Loucy (cell line): ENCODE data around the gene KRT4.

Source experiments
- H2AFZ ChIP-seq: fragments of 200-600 bp; sonication (generic); 2 replicates; pipeline ENCODE4 v1.6.0; 2016; ENCODE audit warnings: antibody characterized with exemption, mild to moderate bottlenecking, low read length, moderate library complexity
- H3F3A ChIP-seq: fragments of 200-600 bp; 2 replicates; pipeline ENCODE4 v1.6.0; 2016; ENCODE audit warnings: antibody characterized with exemption, low read depth, mild to moderate bottlenecking
- H3K27me3 ChIP-seq: fragments of 200-600 bp; sonication (generic); 2 replicates; pipeline ENCODE4 v1.6.1; 2014; ENCODE audit warnings: low read length, mild to moderate bottlenecking; ENCODE audit not compliant: insufficient read depth, poor library complexity, severe bottlenecking
- H3K36me3 ChIP-seq: fragments of 200-600 bp; sonication (generic); 2 replicates; pipeline ENCODE4 v1.6.1; 2016; ENCODE audit warnings: low read length; ENCODE audit not compliant: insufficient read depth
- H3K4me1 ChIP-seq: fragments of 200-600 bp; sonication (generic); 2 replicates; pipeline ENCODE4 v1.5.1; 2014; ENCODE audit warnings: low read length, mild to moderate bottlenecking; ENCODE audit not compliant: insufficient read depth, poor library complexity, severe bottlenecking
- H3K4me2 ChIP-seq: fragments of 200-600 bp; sonication (generic); 2 replicates; pipeline ENCODE4 v1.6.0; 2014; ENCODE audit warnings: antibody characterized with exemption, low read length, low read depth, mild to moderate bottlenecking; ENCODE audit not compliant: poor library complexity, severe bottlenecking
- H3K4me3 ChIP-seq: fragments of 200-600 bp; sonication (generic); 2 replicates; pipeline ENCODE4 v1.5.1; 2014; ENCODE audit warnings: low read length, mild to moderate bottlenecking, mixed read lengths; ENCODE audit not compliant: poor library complexity, severe bottlenecking
- H3K79me2 ChIP-seq: fragments of 200-600 bp; sonication (generic); 2 replicates; pipeline ENCODE4 v1.6.1; 2014; ENCODE audit warnings: low read length; ENCODE audit not compliant: insufficient read depth
- H3K9ac ChIP-seq: fragments of 200-600 bp; sonication (generic); 2 replicates; pipeline ENCODE4 v1.6.0; 2014; ENCODE audit warnings: mild to moderate bottlenecking, low read depth, low read length, moderate library complexity; ENCODE audit not compliant: poor library complexity, severe bottlenecking
- H3K9me2 ChIP-seq: fragments of 200-600 bp; sonication (generic); replicated peaks from 2 replicates; pipeline ENCODE4 v1.6.1; 2016; ENCODE audit warnings: low read depth, low read length, mixed read lengths
- H3K9me3 ChIP-seq: fragments of 200-600 bp; sonication (generic); 2 replicates; pipeline ENCODE4 v1.6.1; 2014; ENCODE audit warnings: mild to moderate bottlenecking, antibody characterized with exemption, low read length, low read depth; ENCODE audit not compliant: insufficient read depth
- H4K20me1 ChIP-seq: fragments of 200-600 bp; sonication (generic); 2 replicates; pipeline ENCODE4 v1.6.0; 2014; ENCODE audit warnings: antibody characterized with exemption, low read length, mild to moderate bottlenecking; ENCODE audit not compliant: insufficient read depth, poor library complexity, severe bottlenecking
- CTCF ChIP-seq: fragments of 200-600 bp; sonication (generic); conservative IDR thresholded peaks from 2 replicates; pipeline ENCODE4 v1.5.1; 2014; ENCODE audit warnings: mild to moderate bottlenecking, antibody characterized with exemption, low read length
- EZH2phosphoT487 ChIP-seq: fragments of 200-600 bp; IDR thresholded peaks from 2 replicates; pipeline ENCODE4 v1.6.1; 2018; ENCODE audit warnings: antibody characterized with exemption, mild to moderate bottlenecking, moderate library complexity, borderline replicate concordance

Gene KRT4

GRCh38 chr12:52818887-52819420 lies 5.0 kb upstream of the KRT4 start:
- Histone ChIP-seq H3K9ac (no peak overlapping the region), H3K4me2 (no peak overlapping the region), H3K9me3 (no peaks in the 10 kb centered on the region), H2AFZ (no peak overlapping the region), H4K20me1 (no peaks in the 10 kb centered on the region), H3K79me2 (no peaks in the 10 kb centered on the region), H3K9me2 (no peaks in the 10 kb centered on the region), H3F3A (no peaks in the 10 kb centered on the region), H3K4me3 (no peak overlapping the region), H3K27me3 (no peaks in the 10 kb centered on the region), H3K36me3 (no peaks in the 10 kb centered on the region), H3K4me1 (no peaks in the 10 kb centered on the region)
- no peak for TF ChIP-seq CTCF
- no peak for TF ChIP-seq EZH2phosphoT487

GRCh38 chr12:52818388-52818787 lies 4.5 kb upstream of the KRT4 start:
- H3F3A ChIP-seq: no peaks in the 10 kb centered on the region
- H3K4me1 ChIP-seq: no peaks in the 10 kb centered on the region
- no peaks in the 10 kb centered on the region for H3K79me2 ChIP-seq
- no peaks in the 10 kb centered on the region for H4K20me1 ChIP-seq
- H3K9ac ChIP-seq: no peak overlapping the region
- H3K36me3 ChIP-seq: no peaks in the 10 kb centered on the region
- no peaks in the 10 kb centered on the region for H3K27me3 ChIP-seq
- no peaks in the 10 kb centered on the region for H3K9me2 ChIP-seq
- no peaks in the 10 kb centered on the region for H3K9me3 ChIP-seq
- no peak overlapping the region for H3K4me2 ChIP-seq
- H3K4me3 ChIP-seq: no peak overlapping the region
- no peak overlapping the region for H2AFZ ChIP-seq
- TF ChIP-seq CTCF (no peak), EZH2phosphoT487 (no peak)

- no peak overlapping the region for H2AFZ ChIP-seq
- H3K4me1 ChIP-seq: no peaks in the 10 kb centered on the region
- no peaks in the 10 kb centered on the region for H4K20me1 ChIP-seq
- no peak overlapping the region for H3K4me3 ChIP-seq
- no peaks in the 10 kb centered on the region for H3F3A ChIP-seq
- no peak overlapping the region for H3K9ac ChIP-seq
- H3K4me2 ChIP-seq: no peak overlapping the region
- H3K27me3 ChIP-seq: no peaks in the 10 kb centered on the region
- no peaks in the 10 kb centered on the region for H3K9me2 ChIP-seq
- no peaks in the 10 kb centered on the region for H3K79me2 ChIP-seq
- H3K9me3 ChIP-seq: no peaks in the 10 kb centered on the region
- TF ChIP-seq CTCF (no peak), EZH2phosphoT487 (no peak)
- H3K36me3 ChIP-seq: no peaks in the 10 kb centered on the region
Measured at GRCh38 chr12:52817699-52818238, 3.9 kb upstream of the KRT4 start.
